H1 (cell line): ENCODE results near the gene APOC3.

Source experiments
- ATF2 ChIP-seq: IDR thresholded peaks from 2 replicates; pipeline ENCODE4 v1.6.1; 2012; ENCODE audit warnings: low read length, inconsistent platforms
- EGR1 ChIP-seq: IDR thresholded peaks from 2 replicates; pipeline ENCODE4 v1.6.1; 2011; ENCODE audit warnings: low read depth, low read length, borderline replicate concordance
- KDM1A ChIP-seq: fragments of 200-600, 300-600 bp; sonication (generic); IDR thresholded peaks from 2 replicates; pipeline ENCODE4 v1.7.1; 2016; ENCODE audit warnings: mild to moderate bottlenecking, low read length, borderline replicate concordance
- POLR2A ChIP-seq, 2 experiments: IDR thresholded peaks; 1 replicate in 1 of 2; 2 replicates in 1 of 2; pipeline ENCODE4 v1.6.1; 2011; ENCODE audit warnings: low read depth in 2 of 2, low read length in 2 of 2, mild to moderate bottlenecking in 2 of 2; ENCODE audit errors: control extremely low read depth in 1 of 2

DNA sequence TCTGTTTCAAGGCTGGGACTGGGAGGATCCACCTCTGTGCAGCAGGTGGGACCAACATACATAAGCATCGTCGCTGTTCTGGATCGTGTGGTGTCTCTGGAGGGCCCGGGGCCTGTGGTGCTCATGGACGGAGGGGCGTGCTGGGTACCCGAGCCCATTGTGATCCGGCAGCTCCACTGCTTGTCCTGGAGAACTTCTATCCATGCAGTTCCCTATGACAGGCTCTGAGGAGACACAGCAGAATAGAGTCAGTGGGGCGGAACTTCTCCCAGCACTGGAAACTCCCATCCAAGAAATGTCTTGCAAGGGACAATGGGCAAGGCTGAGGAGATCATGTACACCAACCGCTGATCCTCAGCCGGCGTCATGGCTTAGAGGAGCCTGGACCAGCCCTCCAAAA, 19.4 kb downstream of the APOC3 start:
- TF ChIP-seq ATF2 (no peak), KDM1A (no peak), POLR2A (IDR thresholded peaks at IDR 0.05; ENCODE audit: control extremely low read depth in 1 of 2, low read depth in 2 of 2, low read length in 2 of 2) (no peak), EGR1 (no peak)
